ENCODE measurements around the gene CD6.

- TF ChIP-seq SP1 (IDR thresholded peaks at IDR 0.05) (no peak), BHLHE40 (IDR thresholded peaks at IDR 0.05; ENCODE audit: borderline replicate concordance) (no peak), SUZ12 (IDR thresholded peaks at IDR 0.05) (no peak), FOXM1 (IDR thresholded peaks at IDR 0.05; ENCODE audit: borderline replicate concordance) (no peak), NFRKB (IDR thresholded peaks at IDR 0.05) (no peak), TARDBP (IDR thresholded peaks at IDR 0.05) (no peak), FOXK2 (IDR thresholded peaks at IDR 0.05) (no peak), ARNT (IDR thresholded peaks at IDR 0.05) (no peak), FOXA1 (IDR thresholded peaks at IDR 0.05) (no peak), ELF4 (IDR thresholded peaks at IDR 0.05) (no peak), ZNF384 (IDR thresholded peaks at IDR 0.05) (no peak), PKNOX1 (IDR thresholded peaks at IDR 0.05) (no peak), LEF1 (IDR thresholded peaks at IDR 0.05; ENCODE audit: borderline replicate concordance) (no peak)
Observed at GRCh38 chr11:61023966-61024295, 52.5 kb downstream of the CD6 start.
